ENCODE data around the gene CAMKK2.

Gene CAMKK2

DNA sequence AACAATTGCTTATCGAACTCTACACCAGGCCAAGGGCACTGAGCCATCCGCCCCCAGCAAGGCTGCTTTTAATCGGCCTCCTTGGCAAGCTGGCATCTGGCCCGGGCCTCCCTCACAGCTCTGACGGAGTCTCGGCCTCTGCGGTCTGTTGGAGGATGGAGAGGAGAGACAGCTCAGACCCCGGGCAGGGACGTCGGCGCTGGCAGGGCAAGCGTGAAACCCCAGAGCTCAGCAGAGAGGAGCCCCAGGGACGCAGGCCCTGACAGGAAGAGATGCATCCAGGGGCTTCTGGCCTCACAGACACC, 17.5 kb downstream of the CAMKK2 start:
- TF ChIP-seq, protein P1, sequence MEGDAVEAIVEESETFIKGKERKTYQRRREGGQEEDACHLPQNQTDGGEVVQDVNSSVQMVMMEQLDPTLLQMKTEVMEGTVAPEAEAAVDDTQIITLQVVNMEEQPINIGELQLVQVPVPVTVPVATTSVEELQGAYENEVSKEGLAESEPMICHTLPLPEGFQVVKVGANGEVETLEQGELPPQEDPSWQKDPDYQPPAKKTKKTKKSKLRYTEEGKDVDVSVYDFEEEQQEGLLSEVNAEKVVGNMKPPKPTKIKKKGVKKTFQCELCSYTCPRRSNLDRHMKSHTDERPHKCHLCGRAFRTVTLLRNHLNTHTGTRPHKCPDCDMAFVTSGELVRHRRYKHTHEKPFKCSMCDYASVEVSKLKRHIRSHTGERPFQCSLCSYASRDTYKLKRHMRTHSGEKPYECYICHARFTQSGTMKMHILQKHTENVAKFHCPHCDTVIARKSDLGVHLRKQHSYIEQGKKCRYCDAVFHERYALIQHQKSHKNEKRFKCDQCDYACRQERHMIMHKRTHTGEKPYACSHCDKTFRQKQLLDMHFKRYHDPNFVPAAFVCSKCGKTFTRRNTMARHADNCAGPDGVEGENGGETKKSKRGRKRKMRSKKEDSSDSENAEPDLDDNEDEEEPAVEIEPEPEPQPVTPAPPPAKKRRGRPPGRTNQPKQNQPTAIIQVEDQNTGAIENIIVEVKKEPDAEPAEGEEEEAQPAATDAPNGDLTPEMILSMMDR (IDR thresholded peaks at IDR 0.05; ENCODE audit: insufficient read depth, low read length, missing control alignments) = no peak
- no peak overlapping the region for H3K4me3 ChIP-seq (ENCODE audit: low read depth, low read length)
- POLR2A ChIA-PET = no interaction called here
- CTCF ChIA-PET = interaction anchor here (1.1 kb wide), 1 partner anchor 55 kb away, joined by 3 read pairs; no protein-coding TSS in a partner anchor
- no peak for DNase-seq (ENCODE audit: low read depth, low spot score)

DNA sequence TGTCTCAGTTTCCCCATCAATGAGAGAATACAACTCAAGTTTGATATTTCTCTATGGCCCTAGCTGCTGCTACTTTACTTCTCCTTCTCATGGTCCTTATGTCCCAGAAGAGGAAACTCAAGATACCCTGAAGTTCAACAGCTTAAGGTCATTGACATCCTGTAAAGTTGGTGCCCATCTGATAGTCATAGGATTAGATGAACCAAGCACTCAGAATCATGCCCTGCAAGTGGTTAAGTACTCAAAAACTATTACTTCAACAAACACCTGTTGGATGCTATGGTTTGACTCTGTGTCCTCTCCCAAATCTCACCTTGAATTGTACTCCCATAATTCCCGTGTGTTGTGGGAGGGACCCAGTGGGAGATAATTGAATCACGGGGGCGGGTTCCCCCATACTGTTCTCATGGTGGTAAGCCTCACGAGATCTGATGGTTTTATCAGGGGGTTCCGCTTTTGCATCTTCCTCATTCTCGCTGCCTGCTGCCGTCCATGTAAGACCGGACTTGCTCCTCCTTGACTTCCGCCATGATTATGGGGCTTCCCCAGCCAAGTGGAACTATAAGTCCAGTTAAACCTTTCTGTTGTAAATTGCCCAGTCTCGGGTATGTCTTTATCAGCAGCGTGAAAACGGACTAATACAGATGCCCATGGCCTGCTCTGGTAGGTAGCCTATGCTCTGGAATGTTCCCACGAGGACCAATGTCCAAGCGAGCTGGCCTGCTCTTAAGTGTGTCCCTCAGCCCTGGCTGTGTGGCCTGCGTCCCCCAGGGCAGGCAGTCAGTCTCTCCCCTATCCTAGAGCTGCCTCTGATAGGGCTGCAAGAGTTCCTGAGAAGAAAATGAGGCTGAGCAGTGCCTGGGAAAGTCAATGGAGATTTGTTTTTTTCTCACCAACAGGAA, 18.1 kb downstream of the CAMKK2 start:
- no peak overlapping the region for H3K4me3 ChIP-seq (ENCODE audit: low read depth, low read length)
- ChIA-PET CTCF (interaction anchor here (1.1 kb wide), 1 partner anchor 56 kb away, joined by 3 read pairs; no protein-coding TSS in a partner anchor), POLR2A (no interaction called here)
- no peak for DNase-seq (ENCODE audit: low read depth, low spot score)
- TF ChIP-seq, protein P1 (IDR thresholded peaks at IDR 0.05; ENCODE audit: insufficient read depth, low read length, missing control alignments) = no peak

GRCh38 chr12:121277374-121277759, 19.1 kb downstream of the CAMKK2 start:
- TF ChIP-seq, protein P1 (IDR thresholded peaks at IDR 0.05; ENCODE audit: insufficient read depth, low read length, missing control alignments) = no peak
- DNase-seq (ENCODE audit: low read depth, low spot score) = no peak
- ChIA-PET CTCF (no interaction called here), POLR2A (no interaction called here)
- H3K4me3 ChIP-seq (ENCODE audit: low read depth, low read length) = no peak overlapping the region

- POLR2A ChIA-PET = no interaction called here
- DNase-seq (ENCODE audit: low read depth, low spot score) = no peak
- TF ChIP-seq, protein P1 (IDR thresholded peaks at IDR 0.05; ENCODE audit: insufficient read depth, low read length, missing control alignments) = no peak
- H3K4me3 ChIP-seq (ENCODE audit: low read depth, low read length) = no peak overlapping the region
- CTCF ChIA-PET = no interaction called here
Measured at GRCh38 chr12:121274036-121274763, 22.3 kb downstream of the CAMKK2 start.

DNA sequence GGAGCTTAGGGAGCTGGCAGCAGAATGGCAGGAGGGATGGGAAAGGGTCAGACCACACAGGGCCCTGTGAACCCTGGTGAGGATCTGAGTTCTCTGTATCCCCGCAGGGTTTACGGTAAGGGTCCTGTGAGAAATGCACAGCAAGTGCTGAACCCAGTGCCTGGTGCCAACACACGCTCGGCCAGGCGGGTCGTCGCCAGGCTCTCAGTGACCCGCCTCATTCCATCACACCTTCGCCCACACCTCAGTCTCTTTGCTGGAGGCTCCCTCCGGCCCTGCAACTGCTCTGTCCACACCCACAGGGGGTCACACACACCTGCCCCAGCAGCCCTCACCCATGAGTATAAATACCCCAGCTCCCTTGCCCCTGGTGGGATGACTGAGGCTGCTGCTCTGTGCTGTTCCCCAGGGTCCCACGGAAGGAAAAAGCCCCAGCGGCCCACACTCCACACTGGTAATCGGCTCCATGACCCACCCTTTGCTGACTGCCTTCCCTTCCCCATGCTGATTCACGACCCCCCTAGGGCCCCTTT, 23.1 kb downstream of the CAMKK2 start:
- DNase-seq (ENCODE audit: low read depth, low spot score) = no peak
- no peak overlapping the region for H3K4me3 ChIP-seq (ENCODE audit: low read depth, low read length)
- CTCF ChIA-PET = interaction anchor here (1.6 kb wide), 1 partner anchor 43 kb away, joined by 4 read pairs; no protein-coding TSS in a partner anchor
- TF ChIP-seq, protein P1 (IDR thresholded peaks at IDR 0.05; ENCODE audit: insufficient read depth, low read length, missing control alignments) = no peak
- POLR2A ChIA-PET = no interaction called here

- no peak overlapping the region for H3K4me3 ChIP-seq (ENCODE audit: low read depth, low read length)
- TF ChIP-seq, protein P1 (IDR thresholded peaks at IDR 0.05; ENCODE audit: insufficient read depth, low read length, missing control alignments) = no peak
- CTCF ChIA-PET = no interaction called here
- DNase-seq (ENCODE audit: low read depth, low spot score) = no peak
- POLR2A ChIA-PET = no interaction called here
Measured at GRCh38 chr12:121267822-121268221, 28.7 kb downstream of the CAMKK2 start.

Measured in AG04449 (cell line).